GM19438 (cell line): ENCODE data around the gene DHX29.

ENCODE experiments used
- ATAC-seq: cut with Tn5 transposase; IDR thresholded peaks from one replicate; pipeline ENCODE4 v1.9.1; 2021; ENCODE audit warnings: low read depth; ENCODE audit not compliant: unreplicated experiment

DHX29 gene

DNA sequence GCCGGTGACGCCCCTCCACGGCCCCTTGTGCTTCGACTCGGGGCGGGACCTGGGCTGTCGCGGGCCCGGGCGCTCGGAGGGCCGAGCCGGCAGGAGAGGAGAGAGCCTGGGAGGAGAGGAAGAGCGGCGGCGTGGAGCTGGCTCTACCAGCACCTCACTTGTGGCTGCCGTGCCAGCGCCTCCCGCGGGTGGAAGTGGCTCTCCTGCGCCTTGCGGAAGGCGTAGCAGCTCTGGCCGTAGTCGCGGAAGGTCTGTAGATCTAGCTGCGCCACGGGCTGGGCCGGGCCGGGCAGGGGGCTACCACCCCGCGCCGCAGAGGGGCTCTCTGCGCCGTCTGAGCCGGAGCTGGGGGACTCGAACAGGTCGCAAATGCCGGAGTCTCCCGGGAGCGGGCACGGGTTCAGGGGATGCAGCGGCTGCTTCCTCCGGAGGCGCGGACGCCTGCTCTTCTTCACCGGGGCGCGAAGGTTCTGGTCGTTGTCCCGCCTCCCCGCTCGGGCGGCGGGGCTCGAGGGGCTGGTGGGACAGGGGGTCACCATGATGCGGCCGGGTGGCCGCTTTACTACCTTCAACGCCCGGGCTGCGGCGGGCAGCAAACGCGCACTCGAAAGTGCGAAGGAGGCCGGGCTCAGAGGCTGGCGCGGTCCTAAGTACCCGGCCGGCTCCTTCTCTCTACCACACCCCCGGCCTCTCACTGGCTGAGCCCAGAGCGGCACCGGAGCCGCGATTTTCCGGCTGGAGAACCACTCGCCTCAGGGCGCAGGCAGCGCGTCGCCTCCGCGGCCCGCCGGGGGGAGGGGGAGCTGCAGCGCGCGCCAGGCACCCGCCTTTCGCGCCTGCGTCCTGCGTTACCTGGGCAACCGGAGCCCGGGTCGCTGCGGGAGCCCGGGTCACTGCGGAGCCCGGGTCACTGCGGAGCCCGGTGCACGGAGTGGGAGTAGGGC is 74.2 kb downstream of the DHX29 start, which contains the start of gene CCNO:
CCNO (minus strand) TSS at position 624 of the 944 bp plus-strand sequence; CDS start at position 539, 85 bp downstream.
- ATAC-seq: peak; percentile 53

- ATAC-seq: no peak
Observed at GRCh38 chr5:55232271-55232984, 75.1 kb downstream of the DHX29 start.

GRCh38 chr5:55231919-55232270 is 75.6 kb downstream of the DHX29 start:
- ATAC-seq: no peak

DNA sequence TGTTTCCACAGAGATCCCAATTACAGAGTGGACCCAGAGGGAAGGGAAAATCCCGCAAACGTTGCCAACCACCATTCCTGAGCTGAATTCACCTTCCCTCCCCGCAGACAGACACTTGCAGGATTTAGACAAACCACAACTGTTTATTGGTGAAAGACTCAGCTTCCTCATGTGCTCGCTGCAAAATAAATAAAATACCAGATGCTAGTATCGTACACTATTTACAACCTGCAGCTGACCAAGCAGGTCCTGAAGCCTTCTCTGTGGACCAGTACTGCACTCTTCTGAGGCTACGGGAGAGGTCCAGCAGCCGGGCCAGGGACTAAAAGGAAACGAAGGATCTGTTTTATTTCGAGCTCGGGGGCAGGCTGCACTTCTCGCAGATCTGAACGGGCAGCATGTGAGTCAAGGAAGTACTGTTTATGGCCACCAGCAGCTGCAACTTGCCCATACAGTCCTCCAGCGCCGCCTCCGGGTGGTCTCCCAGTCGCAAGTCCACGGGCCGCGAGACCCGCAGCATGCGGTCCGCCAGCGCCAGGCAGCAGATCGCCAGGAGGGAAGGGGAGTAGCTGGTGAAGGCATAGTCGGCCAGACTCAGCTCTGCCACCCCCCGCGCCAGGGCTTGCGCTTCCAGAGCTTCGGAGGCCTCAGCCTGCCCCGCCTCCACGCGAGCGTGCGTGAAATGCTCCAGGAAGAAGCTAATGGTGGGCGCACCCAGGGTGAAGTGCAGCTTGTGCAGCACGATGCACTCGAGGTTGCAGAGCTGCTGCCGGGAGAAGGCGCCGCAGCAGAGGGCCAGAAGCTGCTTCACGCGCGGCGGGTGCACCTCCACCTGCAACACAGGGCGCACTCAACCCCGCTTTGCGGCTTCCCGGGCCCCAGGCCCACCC is 76.2 kb downstream of the DHX29 start:
- no peak for ATAC-seq

DNA sequence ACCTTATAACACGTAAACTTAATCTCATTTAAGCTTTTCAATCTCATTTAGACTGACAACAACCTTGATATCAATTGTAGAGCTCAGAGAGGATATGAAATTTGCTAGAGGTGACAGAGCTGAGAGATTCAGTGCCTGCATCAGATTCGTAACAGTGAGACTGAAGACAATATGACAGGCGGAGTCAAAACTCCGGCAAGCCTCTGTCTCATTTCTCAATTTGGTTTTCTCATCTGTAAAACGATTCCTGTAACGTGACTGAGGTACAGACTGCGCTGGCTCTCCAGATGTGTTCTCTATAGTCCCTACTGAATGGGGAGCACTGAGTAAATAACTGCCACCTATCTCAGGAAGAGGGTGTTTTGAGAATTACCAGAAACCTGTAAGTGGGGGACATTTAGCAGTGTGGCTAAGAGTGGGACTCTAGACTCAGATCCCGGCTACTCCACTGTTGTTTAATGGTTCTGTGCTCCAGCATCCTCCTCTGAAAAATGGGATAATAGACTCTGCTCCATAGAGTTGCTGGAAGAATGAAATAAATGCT is 77.3 kb downstream of the DHX29 start:
- no peak for ATAC-seq

GRCh38 chr5:55227664-55228430 is 79.6 kb downstream of the DHX29 start:
- ATAC-seq: no peak

DNA sequence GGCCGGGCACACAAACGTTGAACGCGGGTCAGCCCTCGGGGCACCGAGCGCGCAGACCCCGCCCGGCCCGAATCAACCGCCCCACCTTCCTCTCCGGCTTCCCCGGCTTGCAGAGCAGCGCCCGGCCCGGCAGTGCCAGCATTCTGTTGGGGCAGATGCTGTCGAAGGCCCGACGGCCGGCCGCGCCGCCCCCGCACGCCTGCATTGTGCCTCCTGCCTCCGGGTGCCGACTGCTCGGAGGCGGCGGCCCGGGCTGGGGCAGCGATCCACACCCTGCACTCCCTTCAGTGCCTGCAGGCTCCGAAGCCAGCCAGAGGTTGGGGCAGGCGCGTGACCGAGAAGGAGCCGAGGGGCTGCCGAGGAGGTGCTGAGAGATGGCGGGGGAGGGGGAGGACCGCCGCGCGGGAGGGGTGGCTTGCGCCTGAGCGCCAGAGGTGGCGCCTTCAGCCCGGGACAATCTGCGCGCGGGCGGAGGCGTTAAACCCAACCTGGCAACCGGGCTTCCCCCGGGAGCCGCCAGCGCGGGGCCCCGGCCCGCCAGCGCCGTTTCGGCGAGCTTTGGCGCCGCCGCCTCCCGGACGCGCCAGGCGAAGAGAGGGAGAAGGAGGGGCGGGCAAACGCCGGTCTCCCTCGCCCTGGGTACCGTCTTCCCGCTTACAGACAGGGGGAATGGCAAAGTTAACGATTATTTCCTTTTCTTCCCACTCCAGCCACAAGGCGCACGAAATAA is 80.4 kb downstream of the DHX29 start, which contains the start of gene MCIDAS:
MCIDAS (minus strand) TSS at position 382 of the 730 bp plus-strand sequence; CDS start at position 205, 177 bp downstream.
- ATAC-seq: peak; percentile 53

DNA sequence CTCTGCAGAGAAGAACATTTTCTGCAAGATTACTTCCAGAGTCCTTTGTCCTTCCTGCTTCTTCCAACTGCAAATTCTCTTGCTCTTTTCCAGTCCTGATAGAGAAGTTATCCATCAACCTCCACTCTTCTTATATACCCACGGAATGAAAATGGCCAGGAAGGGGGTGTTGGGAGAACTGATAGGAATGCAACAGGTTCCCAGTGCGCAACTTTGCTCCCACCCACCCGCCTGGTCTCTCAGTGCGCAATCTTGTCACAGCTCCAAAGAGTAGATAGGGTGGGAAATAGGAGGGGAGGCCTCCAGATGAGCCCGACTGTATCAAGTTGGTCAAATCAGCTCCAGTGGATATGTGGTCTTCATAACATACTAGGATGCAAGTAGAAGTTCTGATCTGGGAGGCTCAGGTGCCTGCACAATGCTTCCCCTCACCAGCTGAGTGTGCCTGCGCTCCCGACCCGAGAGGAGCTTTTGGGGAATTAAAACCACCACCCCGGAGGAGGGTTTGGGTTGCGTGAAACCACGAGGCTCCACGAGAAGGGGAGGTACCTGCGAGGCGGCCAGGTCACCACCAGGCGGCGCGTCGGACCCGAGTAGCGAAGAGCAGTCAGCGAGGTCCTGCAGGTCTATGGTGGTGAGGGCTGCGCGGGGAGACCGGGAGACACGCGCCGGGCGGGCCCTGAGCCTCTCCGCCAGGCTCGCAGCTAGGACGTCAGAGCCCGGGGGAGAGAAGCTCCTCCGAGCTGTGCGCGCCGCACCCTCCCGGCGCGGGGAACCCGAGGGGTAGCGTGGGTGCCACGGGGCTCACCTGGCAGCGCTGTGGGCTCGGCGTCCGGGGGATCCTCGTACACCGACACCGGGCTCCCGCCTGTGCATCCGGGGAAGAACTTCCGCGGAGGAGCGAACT is 81.2 kb downstream of the DHX29 start:
- ATAC-seq: peak; percentile 54

DNA sequence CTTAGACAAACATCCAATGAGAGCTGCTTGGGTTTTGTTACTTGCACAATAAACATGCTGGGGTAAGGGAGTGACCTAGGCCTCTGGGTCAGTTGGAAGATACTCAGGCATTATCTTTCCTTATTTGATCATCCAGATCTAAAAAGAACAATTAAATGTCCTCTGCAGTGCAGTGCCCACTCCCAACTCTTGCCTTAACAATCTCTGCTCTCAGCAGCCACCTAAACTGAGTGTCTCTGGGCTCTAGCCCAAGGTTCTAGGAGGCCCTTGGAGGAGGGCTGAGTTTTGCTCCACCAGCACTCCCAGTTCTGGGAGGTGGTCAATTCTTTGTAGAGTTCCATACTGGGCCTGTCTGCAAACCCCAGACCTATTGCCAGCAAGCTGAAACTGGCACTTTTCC is 82.1 kb downstream of the DHX29 start:
- ATAC-seq: no peak

DNA sequence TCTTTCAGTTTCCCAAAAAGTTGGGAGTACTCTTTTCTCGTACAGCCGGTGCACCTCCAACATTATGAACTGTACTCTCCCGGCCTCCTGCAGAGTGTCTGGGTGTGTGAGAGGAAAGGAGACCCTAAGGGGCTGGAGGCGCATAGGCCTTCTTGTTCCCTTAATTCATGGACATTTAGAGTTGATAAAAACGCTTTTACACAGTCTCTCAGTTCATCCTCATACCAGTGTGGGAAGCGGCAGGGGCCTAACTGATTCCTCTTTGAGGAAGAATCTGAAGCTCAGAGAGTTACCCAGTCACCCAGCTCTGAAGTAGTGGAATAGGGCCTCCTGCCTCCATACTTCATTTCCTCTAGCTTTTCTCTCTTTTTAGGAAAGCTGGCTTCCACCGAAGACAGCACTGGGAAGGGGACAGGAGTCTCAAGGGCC is 83.7 kb downstream of the DHX29 start:
- ATAC-seq: no peak

DNA sequence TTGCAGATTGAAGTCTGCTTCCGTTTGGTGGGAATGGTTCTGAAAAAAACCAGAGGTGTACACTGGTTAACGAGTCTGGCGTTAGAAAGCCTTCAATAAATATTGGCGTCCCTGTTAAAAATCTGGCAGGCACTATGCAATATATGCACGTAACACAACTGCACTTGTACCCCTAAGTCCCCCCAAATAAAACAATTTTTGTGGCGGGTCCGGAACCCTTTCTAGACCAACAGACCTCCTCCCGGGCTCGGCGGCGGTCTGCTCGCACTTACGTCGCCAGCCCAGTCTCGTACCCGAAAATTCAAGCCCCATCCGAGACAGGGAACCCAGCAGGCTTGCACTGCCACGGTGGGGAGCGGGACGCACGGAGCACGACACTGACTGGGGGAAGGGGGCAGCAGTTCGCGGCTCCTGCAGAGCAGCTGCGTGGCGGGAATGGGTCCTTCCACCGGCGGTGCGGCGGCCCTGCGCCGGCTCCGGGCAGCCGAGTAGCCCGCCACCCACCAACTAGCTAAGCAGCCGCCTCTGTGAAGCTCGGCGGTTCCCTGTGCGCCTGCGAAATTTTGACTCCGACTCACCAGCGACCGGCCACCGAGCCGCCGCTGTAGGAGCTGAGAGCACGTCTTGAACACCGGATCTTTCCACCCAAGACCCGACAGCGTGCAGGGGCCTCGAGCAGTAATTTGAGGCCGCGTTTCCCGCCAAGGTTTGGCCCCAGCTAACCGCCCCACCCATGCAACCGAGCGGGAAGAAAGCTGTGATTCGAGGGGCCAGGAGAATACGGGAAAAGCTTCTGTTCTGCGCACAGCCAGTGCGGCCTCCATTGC is 84.3 kb downstream of the DHX29 start:
- no peak for ATAC-seq

DNA sequence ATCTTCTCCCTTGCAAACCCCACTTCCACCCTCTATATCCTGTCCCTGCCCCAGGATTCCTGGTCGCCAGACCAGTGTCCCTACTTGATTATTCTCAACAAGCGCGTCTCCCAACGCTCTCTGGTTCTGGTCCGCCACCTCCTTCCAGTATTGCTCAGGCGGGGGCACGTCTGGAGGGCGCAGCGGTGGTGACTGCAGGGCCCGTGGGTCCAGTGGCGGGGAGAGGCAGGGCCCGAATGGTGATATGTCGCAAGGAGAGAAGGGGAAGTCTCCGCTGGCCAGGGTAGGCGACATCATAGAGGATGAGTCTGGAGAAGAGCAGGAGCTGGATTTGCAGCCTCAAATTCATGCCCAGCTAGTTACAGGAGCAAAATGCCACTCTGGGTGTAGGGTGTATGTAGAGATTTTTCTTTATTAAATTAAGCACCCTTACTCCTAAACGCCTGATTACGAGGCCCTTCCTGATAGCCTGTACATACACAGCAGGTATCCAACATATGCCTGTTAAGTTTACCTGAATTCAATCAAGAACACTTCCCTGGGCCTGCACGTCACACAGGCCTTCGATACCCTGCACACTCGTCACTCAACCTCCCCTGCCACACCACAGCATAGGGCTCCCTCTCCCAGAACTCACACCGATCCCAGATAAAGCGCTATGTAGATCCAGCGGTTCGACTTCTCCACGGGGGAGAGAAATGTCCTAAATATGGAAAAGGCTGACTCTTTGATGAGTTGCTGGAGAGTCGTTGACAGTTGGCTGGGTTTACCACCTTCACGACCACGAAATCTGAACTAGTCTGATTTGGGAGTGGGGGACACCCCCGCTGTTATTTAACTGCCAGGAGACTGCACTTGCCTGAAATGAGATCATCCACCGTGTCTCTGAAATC is 85.2 kb downstream of the DHX29 start:
- ATAC-seq: no peak

DNA sequence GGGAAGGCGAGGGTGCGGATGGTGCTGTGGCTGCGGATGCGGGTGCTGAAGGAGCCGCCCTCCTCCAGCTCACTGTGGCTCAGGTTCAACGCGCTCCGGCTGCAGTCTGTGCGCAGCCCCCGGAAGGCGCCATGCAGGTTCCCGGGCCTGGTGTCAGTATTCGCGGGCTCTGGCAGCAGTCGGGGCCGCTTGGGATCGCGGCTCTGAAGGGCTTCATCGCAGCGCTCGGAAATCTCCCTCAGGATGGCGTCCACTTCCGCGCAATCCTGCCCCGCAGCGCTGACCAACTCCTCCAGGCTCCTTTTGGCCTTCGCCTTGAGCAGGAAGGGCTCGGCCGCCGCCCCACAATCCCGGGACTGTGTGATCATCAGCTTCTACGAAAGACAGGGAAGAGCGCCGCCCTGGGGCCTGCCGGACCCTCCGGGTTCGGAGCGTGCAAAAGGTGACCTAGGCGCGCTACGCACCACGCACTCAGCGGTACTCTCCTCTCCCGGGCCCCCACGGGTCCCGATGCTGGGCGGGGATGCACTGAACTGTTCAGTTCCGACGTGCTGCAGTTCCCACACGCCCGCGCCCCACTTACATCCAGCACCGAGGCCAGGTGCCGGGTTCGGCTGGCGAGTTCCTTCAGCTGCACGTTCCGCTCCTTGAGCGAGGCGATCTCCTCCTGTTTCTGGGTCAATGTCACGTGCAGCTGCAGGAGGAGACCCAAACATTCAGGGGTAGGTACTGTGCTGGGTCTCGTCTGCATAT is 86.9 kb downstream of the DHX29 start:
- ATAC-seq: no peak

- no peak for ATAC-seq
Observed at GRCh38 chr5:55219770-55220169, 87.7 kb downstream of the DHX29 start.

DNA sequence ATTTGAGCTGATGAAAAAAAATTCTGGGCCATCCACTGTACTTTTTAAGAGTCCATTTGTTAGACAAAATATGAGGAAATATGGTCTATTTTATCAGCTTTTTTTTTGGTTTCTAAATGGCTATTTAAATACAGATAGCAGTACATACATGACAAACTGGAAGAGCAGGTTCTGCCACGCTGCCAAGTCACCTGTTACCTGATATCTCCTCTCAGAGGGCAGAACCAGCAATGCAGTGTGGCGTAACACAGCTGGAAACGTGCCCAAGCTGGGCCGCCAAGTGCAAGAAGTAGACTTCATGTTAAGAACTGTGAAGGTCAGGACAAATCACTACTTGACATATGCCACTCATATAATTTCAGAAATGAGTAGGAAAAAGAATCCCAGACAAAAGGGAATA is 88.5 kb downstream of the DHX29 start:
- no peak for ATAC-seq
